GM21367 (cell line): Measurements from ENCODE around the gene COLEC11.
"Not testable (repeated sequence)": the region's sequence is repeated elsewhere in the genome, so short reads cannot be mapped to it uniquely, and the experiment has no call there.

ENCODE experiments used
- ATAC-seq: cut with Tn5 transposase; IDR thresholded peaks from one replicate; pipeline ENCODE4 v1.9.1; 2021; ENCODE audit not compliant: unreplicated experiment

COLEC11 gene

DNA sequence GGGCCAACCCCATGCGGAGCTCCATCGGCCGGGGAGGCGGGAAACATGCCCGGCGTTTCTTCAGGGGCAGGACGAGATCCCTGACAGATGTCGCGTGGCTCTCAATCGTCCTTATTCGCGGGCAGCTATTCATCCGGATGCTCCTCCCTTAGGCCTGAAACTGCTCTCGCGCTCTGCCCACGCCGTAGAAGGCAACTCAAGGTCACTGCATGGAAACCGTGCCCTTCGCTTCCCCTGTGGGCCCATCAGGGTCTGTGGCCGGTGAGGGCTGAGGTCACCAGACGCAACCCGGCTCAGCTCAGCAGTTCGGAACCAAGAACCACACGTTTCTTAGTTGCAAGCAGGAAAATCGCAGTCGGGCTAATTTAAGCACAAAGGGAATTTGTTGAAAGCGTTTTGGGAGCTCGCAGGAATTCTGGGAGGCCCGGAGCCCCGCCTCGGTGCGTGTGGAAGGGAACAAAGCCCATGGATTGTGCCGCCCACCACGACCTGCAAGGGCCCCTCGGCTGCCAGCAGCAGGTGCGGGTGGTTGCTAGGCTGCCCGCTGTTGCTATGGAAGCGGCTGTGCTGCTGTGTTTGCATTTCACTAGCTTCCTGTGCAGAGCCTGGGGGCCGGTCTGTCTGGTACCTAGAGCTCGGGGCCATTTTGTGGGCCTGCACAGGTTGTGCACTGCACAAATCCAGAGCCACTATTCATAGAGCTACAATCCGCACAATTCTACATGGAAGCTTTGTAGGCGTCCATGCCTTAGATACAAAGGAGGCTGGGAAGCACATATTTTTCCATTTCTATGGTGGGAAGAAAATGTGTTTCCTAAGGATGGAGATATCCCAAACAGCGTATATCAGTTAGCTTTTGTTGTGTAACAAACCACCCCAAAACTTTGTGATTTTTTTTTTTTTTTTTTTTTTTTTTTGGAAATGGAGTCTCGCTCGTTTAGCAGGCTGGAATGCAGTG lies 57.1 kb downstream of the COLEC11 start:
- peak; percentile 77 for ATAC-seq

DNA sequence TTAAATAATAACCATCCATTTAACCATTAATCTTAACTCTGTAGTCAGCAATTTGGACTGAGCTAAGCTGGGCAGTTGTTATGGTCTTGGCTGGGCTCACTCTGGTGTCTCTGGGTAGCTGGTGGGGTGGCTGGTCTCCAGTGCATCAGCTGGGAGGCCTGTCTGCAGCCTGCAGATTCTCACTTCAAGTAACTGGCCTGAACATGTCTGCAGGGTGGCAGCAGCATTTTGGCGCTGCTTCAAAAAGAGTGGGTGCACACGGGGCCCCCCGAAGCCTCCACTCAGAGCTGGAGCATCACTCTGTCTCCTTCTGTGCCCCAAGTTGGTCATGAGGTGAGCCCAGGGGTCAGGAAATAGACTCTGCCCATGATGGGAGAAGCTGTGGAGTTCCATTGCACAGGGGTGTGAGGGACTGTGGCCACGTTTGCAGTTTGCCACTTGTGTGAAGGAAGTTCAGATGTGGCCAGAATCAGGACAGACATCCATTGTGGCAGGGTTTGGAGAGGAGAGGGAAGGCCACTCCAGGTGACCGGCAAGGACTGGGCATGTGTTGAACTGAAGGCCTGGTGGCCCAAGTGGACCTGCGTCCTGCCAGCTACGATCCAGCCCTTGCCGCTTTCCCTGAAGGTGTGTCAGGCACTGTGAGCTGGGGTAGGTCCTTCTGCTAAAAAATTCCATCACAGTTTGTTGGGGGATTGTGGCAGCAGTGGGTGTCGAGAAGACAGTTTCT lies 58.1 kb downstream of the COLEC11 start:
- ATAC-seq: no peak

DNA sequence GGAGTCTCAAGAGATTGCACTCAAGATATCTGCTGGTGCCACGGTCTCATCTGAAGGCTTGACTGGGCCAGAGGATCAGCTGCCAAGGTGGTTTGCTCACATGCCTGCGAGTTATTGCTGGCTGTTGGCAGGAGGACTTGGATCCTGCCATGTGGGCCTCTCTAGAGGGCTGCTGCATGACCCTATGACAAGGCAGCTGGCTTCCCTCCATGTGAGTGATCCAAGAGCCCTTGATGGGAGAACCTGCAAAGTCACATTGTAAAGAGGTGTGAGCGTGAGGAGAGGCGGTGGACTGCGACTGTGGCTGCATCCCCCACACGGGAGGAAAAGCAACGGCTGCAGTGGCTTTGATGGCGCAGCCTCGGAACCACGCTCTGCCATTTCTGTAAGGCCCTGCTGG lies 59.1 kb downstream of the COLEC11 start:
- no peak for ATAC-seq

DNA sequence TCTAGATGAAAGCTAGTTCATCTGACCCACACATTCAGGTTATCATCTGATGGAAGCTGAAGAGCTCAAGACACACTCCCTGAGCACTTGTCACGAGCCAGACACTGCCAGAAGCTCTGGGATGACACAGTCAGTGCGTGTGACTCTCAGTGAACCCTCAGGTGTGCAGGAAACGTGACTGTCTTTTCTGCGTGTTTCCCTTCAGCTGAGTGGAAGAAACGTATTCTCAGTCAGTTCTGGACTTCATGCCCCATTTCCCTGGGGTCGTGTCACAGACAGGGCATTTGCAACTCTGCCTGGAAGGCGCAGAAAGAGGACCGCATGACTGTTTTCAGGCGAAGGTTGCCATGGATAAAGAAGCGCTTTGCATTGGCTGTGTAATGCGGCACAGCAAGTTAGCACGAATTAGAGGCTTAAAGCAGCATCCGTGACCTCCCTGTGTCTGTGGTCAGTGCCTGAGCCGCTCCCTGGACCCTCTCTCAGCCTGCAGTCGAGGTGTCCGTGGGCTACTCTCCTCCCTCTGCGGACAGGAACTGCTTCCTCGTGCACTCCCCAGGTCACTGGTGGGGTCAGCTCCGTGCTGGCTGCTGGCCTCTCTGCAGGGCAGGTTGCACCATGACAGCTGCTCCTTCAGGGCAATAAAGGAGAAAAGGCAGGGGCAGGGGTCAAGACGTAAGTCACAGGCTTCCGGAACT lies 59.8 kb downstream of the COLEC11 start:
- ATAC-seq: no peak

DNA sequence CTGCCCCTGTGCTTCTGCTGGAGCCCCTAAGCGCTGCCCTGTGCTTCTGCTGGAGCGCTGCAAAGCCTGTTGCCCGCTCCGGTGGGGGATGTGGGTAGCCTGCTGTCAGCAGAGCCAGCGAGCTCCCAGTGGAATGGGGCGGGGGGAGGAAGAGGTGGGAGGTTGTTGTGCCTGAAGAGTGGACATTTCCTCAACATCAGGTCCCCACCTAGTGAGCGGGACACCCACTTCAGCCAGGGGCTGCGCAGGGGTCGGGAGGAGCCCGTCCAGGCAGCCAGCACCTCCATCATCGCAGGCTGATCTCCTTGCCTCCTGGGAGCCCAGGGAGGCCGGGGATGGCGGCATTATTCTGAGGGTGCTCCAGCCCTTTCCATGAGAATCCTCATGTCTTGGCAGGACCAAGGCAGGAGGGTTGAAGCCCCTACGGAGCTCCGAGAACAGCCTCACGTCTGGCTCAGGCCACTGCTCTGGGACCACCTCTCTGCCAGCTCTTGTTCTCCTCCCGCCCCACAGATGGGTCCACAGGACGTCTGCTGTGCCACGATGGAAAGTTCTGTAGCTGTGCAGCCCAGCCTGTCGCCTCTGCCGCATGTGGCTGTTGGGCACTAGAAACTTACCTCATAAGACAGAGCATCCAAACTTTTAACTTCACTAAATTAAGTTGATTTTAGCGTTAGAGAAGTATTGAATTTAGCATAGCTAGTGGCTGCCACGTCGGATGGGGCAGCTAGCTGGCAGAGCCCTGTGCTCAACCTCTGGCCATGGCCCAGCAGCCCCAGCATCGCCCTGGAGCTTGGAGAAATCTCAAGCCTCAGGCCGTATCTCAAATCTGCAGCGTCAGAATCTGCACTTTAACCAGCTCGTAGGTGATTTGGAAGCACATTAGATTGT lies 61.2 kb downstream of the COLEC11 start:
- ATAC-seq: no peak

DNA sequence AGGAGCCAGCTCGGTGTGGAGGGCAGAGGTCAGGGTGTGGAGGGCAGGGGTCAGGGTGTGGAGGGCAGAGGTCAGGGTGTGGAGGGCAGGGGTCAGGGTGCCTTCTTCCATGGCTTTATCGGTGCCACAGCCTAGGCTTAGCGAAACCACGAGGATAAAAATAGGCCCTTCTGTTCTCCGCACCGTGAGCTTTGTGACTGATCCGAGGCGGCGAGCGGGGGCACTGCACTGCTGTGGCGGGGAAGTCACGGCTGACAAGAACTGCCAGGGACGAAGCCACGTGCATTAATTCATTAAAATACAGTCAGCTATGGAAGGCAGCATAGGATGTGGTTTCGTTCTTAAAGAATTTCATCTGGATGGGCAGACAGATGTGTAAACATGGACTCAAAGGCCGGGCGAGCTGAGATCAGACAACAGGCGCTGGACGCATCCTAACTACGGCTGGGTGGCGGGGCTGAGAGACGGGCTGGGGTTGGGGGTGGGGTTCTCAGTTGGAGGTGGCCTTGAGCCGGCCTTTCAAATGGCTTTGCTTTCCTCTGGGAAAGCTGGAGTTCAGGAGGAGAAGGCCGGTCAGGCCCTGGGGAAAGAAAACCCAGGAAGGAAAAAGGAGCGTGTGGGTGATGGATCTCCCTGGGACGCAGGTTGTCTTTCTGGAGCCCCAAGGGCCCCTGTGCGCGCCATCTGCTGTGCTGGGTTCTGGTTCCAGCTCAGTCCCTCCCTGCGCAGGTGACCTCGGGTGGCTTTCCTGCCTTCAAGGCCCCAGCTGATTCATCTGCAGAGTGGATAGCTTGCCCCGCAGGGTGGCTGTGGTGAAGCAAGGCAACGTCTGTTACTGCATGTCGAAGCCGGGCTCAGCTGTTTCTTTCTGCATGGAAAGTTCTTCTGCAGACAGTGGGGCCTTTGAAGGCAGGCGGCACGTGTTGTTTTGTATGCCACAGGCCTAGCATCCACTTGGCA lies 62.1 kb downstream of the COLEC11 start:
- ATAC-seq: no peak

DNA sequence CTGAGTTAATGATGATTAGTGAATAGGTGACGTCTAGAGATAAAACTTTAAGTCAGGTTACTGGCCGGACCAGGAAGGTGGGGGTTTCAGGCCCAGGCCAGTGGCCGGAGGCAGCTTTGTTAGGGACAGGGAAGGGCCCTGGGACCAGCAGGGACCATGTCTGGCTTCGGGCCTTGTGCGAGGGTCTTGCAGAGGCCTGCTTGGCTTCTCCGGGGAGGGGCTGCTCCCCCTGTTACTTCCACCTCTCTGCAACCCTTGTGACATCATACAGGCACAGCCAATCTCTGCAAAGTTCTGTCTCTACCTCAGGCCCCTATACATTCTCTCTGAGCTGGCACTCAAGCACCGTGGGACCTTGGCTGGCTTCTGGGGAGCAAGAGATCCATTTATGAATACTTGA lies 63.0 kb downstream of the COLEC11 start, which contains the start of gene ALLC:
Gene ALLC, plus strand, starts transcription at position 320 of the 400 bp plus-strand sequence. CDS start 12,958 bp downstream, outside the sequence.
- ATAC-seq: no peak

DNA sequence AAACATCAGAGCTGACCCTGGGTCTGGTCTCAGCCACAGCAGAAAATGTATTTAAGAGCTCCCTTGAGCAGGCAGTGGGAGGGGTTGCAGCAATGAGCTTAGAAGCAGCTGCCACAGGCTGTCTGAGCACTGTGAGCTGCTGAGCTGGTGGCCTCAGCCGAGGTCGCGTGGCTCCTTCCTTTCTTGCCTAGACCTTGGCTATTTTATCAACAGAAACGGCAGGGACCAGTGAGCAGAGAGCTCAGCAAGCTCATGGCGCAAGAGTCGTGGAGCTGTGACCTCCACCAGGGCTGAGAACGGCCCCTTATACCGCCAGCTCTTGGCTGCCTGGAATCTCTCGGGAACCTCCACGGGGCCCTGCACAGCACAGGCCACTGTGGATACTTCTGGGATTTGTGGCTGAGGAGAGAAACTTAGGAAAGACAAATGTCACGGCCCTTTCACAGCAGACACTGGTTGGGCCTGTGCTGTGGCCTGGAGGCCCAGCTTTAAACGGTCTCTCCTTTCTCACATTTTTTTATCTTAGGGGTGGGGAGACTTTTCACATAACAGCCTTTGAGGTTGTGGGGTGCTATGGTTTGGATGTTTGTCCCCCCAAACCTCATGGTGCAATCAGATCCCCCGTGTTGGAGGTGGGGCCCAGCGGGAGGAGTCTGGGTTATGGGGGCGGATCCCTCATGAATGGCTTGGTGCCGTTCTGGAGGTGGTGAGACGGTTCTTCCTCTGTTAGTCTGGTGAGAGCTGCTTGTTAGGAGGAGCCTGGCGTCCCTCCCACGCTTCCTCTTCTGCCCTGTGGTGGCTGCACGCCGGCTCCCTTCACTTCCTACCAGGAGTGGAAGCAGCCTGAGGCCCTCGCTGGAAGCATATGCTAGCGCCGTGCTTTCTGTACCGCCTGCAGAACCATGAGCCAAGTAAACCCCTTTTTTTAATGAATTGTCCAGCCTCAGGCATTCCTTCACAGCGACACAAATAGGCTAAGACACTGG lies 64.8 kb downstream of the COLEC11 start:
- no peak for ATAC-seq

DNA sequence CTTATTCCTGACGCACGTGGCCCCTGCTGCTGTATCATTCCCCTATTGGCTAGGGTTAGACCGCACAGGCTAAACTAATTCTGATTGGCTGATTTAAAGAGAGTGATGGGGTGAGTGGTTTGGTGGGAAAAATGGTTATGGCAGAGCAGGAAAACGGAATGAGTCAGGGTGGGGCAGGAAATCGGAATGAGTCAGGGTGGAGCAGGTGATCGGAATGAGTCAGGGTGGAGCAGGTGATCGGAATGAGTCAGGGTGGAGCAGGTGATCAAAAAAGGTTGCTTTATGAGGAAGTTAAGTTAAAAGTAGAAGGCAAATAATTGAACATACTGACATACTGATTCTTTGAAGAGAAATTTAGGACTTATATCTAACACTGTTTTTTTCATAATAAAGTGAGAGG lies 65.7 kb downstream of the COLEC11 start:
- ATAC-seq: not testable (repeated sequence)

DNA sequence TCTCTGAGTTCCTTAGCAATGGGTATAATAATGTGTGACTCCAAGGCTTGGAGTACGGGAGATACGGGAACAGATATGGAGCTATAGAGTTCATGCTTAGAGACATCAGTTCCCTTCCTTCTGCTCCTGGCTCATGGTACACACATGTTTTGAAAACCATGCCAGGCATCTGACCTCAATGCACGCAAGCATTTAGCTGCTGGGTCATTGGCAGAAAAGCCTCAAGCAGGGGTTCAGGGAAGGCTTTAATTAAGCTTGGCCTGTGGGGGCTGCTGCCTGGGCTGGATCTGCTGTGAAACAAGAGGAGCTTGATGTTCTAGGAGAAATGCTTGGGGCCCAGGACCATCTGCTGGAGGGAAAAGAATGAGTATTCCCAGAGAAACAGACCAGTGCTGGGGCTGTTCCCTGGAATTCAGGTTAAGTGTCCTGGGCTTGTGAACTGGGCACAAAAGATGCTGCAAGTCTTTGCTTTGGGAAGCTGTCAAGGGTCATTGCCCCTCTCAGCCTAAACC lies 66.3 kb downstream of the COLEC11 start:
- ATAC-seq: no peak

DNA sequence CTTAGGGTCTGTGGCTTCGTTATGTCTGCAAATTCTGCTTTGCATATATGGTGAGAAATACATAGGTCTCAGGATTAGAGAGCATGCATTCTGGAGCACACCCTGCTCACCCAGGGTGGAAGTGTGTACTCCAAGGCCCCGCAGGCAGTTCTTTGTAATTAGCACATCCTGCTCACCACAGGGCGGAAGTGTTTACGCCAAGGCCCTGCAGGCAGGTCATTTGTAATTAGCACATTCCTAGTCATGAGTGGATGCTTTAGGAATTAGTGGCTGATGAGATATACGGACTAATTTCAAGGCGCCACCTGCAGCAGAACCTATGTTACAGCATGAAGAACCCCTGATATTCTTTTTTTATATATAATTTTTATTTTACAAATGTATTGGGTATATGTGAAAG lies 67.3 kb downstream of the COLEC11 start:
- no peak for ATAC-seq

DNA sequence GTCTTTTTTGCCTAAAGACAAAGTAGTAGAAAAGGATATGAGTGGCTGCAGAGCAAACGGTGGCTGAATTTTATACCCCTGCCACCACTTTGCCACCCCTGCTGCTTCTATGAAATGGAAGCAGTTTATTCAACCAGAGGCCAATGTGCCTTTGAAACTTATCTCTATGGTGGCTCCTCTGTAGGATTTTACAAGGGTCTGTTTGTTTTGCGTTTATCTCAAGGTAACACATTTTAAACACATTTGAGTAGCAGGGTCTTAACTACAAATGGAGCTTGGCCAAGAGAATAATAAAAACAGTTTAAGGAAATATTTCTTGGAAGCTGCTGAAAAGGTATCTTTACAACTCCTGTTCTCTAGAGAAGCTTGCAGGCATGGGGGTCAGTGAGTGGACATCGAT lies 69.2 kb downstream of the COLEC11 start:
- no peak for ATAC-seq

DNA sequence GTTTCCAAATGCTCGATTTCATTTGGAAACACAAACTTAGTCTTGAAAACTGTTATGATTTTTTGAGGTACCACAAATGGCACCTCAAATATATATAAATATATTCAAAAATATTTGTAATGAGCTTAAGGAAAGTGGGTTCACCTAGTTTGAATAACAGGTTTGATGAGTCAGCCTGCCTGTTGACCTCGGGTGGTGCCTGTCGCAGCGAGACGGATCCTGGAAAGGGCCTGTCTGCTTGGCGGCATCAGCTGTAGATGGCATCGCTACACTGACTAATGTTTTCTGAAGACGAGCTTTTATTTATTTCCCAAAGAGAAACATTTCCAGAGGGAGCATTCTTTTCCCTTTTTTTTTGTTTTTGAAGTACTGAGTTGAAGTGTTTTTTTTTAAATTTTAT lies 70.0 kb downstream of the COLEC11 start:
- ATAC-seq: no peak

DNA sequence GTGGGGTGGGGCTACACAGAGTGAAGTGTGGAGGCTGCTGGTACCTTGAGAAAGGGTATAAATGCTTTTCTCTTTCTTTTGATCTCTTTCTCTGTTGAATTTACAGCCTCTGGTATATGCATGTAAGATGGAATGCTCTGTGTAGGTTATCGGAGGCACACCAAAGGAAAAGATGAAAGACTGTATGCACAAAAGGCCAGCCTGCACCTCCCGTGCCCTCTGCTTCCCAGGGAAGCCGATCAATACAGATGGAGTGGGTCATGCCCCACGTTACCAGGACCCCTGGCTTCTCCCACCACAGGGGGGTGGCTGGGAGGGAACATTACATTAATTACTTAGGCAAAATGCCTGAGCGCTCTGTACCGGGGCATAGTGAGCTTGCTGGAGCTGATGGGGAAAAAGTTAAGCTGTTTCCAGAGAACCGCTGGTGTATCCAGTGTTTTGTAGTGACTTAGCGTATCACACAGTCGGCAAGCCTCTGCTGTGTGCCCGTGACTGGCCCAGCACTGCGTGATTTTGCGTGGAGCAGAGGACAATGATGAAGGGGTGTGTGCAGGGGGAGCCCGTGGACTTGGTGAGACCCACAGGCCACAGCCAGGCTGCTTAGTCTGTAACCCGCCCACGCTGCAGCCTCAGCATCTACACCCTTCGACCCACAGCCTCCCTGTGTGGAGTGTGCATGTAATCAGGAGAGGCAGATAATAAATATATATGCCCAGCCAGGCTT lies 71.1 kb downstream of the COLEC11 start:
- ATAC-seq: no peak

DNA sequence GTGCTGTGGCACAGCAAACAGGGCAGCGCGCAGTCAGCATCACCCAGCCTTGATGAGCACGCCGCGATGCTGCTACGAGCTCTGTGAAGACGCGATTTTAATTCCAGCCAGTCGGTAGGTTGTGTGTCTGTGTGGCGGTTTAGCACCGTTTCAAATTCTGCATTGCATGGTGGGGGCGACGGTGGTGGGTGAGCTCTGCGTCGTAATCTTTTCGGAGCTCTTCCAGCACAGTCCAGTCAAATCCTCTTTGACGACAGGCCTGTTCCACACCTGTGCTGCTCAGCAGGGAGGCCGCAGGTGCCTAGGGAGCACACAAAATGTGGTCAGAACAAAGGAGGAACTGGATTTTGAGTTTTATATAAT lies 71.7 kb downstream of the COLEC11 start:
- ATAC-seq: no peak

DNA sequence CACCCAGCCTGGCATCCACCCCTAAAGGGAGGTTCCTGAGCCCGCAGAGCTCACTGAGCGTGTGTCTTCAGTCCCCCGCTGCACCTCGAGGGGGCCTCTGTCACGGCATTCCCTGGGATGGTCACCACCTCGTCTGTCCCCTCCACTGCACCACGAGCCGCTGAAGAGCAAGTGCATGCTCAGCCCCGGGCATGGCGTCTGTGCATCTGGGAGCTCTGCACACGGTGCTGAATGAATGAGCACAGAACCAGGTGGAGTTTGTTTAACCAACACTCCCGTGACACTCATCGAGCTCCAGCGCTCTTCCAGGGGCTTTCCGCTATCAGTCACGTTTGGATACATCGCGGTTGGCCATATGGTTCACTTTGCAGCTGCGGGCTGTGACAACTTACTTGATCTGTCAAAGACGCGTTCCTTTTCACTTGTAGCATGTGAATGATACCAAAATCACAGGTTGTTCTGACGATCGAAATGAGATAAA lies 72.3 kb downstream of the COLEC11 start:
- no peak for ATAC-seq

DNA sequence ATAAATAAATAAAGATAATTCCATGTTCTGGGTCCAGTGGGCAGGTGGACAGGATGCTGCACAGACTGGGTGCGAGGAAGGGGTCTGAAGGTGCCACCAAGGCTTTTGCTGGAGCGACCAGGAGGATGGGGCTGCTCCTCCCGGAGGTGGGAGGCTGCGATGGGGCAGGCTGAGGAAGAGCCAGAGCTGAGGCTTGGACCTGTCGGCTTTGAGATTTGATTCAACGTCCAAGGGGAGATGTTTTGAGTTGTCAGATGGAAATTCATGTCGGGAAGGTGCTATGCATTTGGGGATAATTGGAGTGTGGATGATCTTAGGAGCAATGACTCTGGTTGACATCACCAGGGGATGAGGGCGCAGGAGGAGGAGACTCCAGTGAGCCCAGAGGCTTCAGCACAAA lies 74.7 kb downstream of the COLEC11 start:
- ATAC-seq: no peak
